Hepatocyte (in vitro differentiated cells): ENCODE measurements around the gene ARHGEF4. TPM values are rescaled to one million over a fixed set of nuclear protein-coding genes. Genes with fewer than 3 reads are reported as not detected.

ENCODE experiments used
- DNase-seq: peaks from one replicate; pipeline ENCODE4 v3.0.0-alpha.2; 2016; ENCODE audit warnings: low spot score
- H2AFZ ChIP-seq: fragments of 200-600 bp; sonication (generic); 2 replicates; pipeline ENCODE4 v1.6.0; 2016; ENCODE audit warnings: antibody characterized with exemption, mild to moderate bottlenecking
- H3K27ac ChIP-seq: fragments of 200-600 bp; sonication (generic); 2 replicates; pipeline ENCODE4 v1.5.1; 2016; ENCODE audit warnings: mild to moderate bottlenecking
- H3K27me3 ChIP-seq: fragments of 200-600 bp; sonication (generic); 2 replicates; pipeline ENCODE4 v1.6.1; 2016
- H3K36me3 ChIP-seq: fragments of 200-600 bp; sonication (generic); replicated peaks from 2 replicates; pipeline ENCODE4 v1.5.1; 2016; ENCODE audit warnings: low read depth; ENCODE audit not compliant: insufficient read depth
- H3K4me1 ChIP-seq: fragments of 200-600 bp; sonication (generic); 2 replicates; pipeline ENCODE4 v1.5.1; 2016; ENCODE audit warnings: mild to moderate bottlenecking, moderate library complexity; ENCODE audit not compliant: insufficient read depth
- H3K4me2 ChIP-seq: fragments of 200-600 bp; sonication (generic); 2 replicates; pipeline ENCODE4 v1.6.0; 2016
- H3K4me3 ChIP-seq: fragments of 200-600 bp; sonication (generic); 2 replicates; pipeline ENCODE4 v1.5.1; 2016; ENCODE audit warnings: mild to moderate bottlenecking
- H3K79me2 ChIP-seq: fragments of 200-600 bp; sonication (generic); 2 replicates; pipeline ENCODE4 v1.6.0; 2017; ENCODE audit warnings: mild to moderate bottlenecking
- H3K9me2 ChIP-seq: fragments of 200-600 bp; sonication (generic); replicated peaks from 2 replicates; pipeline ENCODE4 v1.6.0; 2017; ENCODE audit warnings: mild to moderate bottlenecking; ENCODE audit not compliant: insufficient read depth
- H3K9me3 ChIP-seq: fragments of 200-600 bp; sonication (generic); 2 replicates; pipeline ENCODE4 v1.5.1; 2016; ENCODE audit warnings: low read depth, mild to moderate bottlenecking
- H4K20me1 ChIP-seq: fragments of 200-600 bp; sonication (generic); 2 replicates; pipeline ENCODE4 v1.6.0; 2016; ENCODE audit warnings: mild to moderate bottlenecking; ENCODE audit not compliant: insufficient read depth, poor library complexity, severe bottlenecking
- CTCF ChIP-seq: fragments of 200-600 bp; sonication (generic); IDR thresholded peaks from 2 replicates; pipeline ENCODE4 v1.5.1; 2016; ENCODE audit warnings: antibody characterized with exemption, mild to moderate bottlenecking; ENCODE audit not compliant: poor library complexity
- EZH2 ChIP-seq: fragments of 200-600 bp; sonication (generic); IDR thresholded peaks from 2 replicates; pipeline ENCODE4 v1.6.1; 2016; ENCODE audit warnings: antibody characterized with exemption, mild to moderate bottlenecking, borderline replicate concordance
- EZH2phosphoT487 ChIP-seq: fragments of 200-600 bp; sonication (generic); IDR thresholded peaks from one replicate; pipeline ENCODE4 v1.6.1; 2018; ENCODE audit warnings: antibody characterized with exemption, mild to moderate bottlenecking, low read depth, moderate library complexity; ENCODE audit not compliant: unreplicated experiment, severe bottlenecking
- WGBS: methylation state at CpG from one replicate; pipeline ENCODE4 v1.1.6; 2016; ENCODE audit warnings: low lambda C conversion rate; ENCODE audit errors: missing lambda C conversion rate; 5-methylcytosine and 5-hydroxymethylcytosine counted together
- polyA plus RNA-seq: library from polyadenylated mRNA; unstranded; fragments of >200 nt; fragmentation: Nextera tagmentation; extraction: Ambion mirVana; gene quantifications from 2 replicates; pipeline ENCODE4 v1.2.1, GENCODE V29; 2016
- total RNA-seq: library from RNA; depleted of rRNA; stranded (reverse); fragments of >200 nt; gene quantifications from 2 replicates; pipeline ENCODE4 v1.2.3, GENCODE V29; 2014

Gene ARHGEF4
- total and polyA plus RNA-seq, 2 experiments from 2014 or later, result 11.2 to 15.8 TPM

DNA sequence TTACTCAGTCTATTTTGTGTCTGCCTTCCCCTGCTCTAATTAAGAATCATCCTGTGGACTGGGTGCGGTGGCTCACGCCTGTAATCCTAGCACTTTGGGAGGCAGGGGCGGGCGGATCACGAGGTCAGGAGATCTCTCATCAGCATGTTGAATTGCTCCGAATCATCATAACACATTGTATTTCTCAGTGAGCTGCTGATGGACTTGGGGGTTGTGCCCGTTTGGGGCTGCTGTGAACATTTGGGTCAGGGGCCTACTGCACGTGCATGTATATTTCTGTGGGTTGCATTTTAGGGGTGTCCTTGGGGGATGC lies 84.4 kb downstream of the ARHGEF4 start:
- no peaks in the 10 kb centered on the region for H3K9me2 ChIP-seq
- no peaks in the 10 kb centered on the region for H4K20me1 ChIP-seq
- TF ChIP-seq EZH2phosphoT487, result no peak
- no peak for TF ChIP-seq CTCF
- TF ChIP-seq EZH2, result no peak
- no peak overlapping the region for H3K4me2 ChIP-seq
- H3K79me2 ChIP-seq, result no peaks in the 10 kb centered on the region
- no peaks in the 10 kb centered on the region for H3K4me1 ChIP-seq
- H2AFZ ChIP-seq, result no peak overlapping the region
- no peak overlapping the region for H3K27ac ChIP-seq
- 92% methylated on average over 8 of the region's 8 CpGs for WGBS
- H3K27me3 ChIP-seq, result no peaks in the 10 kb centered on the region
- H3K9me3 ChIP-seq, result no peaks in the 10 kb centered on the region
- H3K4me3 ChIP-seq, result no peak overlapping the region
- DNase-seq, result no peak
- no peaks in the 10 kb centered on the region for H3K36me3 ChIP-seq

- H3K36me3 ChIP-seq, result no peaks in the 10 kb centered on the region
- no peak overlapping the region for H2AFZ ChIP-seq
- no peak overlapping the region for H3K4me2 ChIP-seq
- no peak overlapping the region for H3K27ac ChIP-seq
- no peaks in the 10 kb centered on the region for H4K20me1 ChIP-seq
- no peak overlapping the region for H3K4me3 ChIP-seq
- no peaks in the 10 kb centered on the region for H3K27me3 ChIP-seq
- TF ChIP-seq EZH2, result no peak
- TF ChIP-seq EZH2phosphoT487, result no peak
- TF ChIP-seq CTCF, result no peak
- H3K4me1 ChIP-seq, result no peaks in the 10 kb centered on the region
- DNase-seq, result no peak
- H3K79me2 ChIP-seq, result no peaks in the 10 kb centered on the region
- H3K9me3 ChIP-seq, result no peaks in the 10 kb centered on the region
- WGBS, result 95% methylated on average over 2 of the region's 2 CpGs
- H3K9me2 ChIP-seq, result no peaks in the 10 kb centered on the region
Observed at GRCh38 chr2:130922417-130922816, 85.7 kb downstream of the ARHGEF4 start.

DNA sequence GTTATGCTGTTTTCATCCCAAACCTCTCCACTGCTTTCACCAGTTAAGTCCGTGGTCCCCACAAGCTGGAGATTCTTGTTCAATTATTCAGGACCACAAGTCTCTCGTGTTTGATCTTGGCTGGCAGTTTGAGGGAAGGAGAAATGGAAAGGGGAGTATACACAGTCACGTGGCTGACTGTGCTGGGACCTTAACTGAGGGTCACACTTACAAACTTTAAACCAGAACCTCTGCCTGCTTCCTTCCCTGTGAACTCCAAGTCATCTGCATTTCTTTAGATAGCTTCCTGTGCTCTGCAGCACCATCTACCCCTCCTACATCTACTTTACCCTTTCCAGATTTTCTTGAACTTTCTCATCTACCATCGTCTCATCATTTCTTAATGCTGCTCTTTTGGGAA lies 91.7 kb downstream of the ARHGEF4 start:
- no peaks in the 10 kb centered on the region for H3K27me3 ChIP-seq
- H4K20me1 ChIP-seq, result no peaks in the 10 kb centered on the region
- DNase-seq, result no peak
- H3K36me3 ChIP-seq, result no peaks in the 10 kb centered on the region
- no peak overlapping the region for H3K27ac ChIP-seq
- no peak overlapping the region for H3K4me2 ChIP-seq
- TF ChIP-seq EZH2phosphoT487 (no peak), CTCF (no peak), EZH2 (no peak)
- no peak overlapping the region for H3K4me3 ChIP-seq
- H3K79me2 ChIP-seq, result no peaks in the 10 kb centered on the region
- H3K9me2 ChIP-seq, result no peaks in the 10 kb centered on the region
- WGBS, result 42% methylated on average over 4 of the region's 4 CpGs
- H2AFZ ChIP-seq, result no peak overlapping the region
- H3K9me3 ChIP-seq, result no peaks in the 10 kb centered on the region
- H3K4me1 ChIP-seq, result no peaks in the 10 kb centered on the region
